Iris pigment epithelial cell (primary cell): ENCODE results near the gene PEX6.
"Not testable (repeated sequence)": the region's sequence is repeated elsewhere in the genome, so short reads cannot be mapped to it uniquely, and the experiment has no call there.

ENCODE experiments used
- DNase-seq: peaks from one replicate; pipeline ENCODE4 v3.0.0-alpha.2; 2011; ENCODE audit warnings: low read depth

PEX6 gene

DNA sequence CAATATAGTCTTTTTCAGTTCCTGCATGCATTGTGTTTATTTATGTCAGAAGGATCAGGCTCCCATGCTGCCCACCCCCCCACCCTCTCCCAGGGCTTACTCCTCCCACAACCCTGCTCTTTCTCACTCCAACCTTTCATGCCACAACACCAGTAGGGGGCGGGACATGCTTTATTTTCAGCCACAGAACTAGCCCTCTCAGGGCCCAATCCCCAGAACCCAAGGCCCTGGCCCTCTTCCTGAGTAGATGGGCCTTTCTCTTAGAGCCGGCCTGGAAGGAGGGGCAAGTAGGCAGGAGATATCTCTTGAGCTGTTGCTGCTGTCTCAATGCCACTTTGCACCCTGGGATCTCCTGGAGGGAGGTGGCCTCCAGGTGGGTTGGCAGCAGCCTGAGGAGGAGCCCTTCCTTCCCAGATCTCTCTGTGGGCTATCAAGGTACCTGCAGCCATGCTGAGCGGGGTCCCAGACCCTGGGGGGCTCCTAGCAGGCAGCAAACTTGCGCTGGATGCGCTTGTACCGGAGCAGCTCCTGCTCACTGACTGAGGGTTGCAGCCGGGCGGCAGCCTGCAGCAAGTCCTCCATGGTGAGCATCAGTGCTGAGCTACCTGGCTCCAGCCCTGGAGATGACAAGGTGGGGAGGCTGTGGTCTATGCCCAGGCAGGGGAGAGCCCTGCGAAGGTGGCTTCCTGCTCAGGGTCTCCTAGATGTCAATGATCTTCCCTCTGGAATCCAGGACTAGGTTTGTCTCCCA lies 15.0 kb downstream of the PEX6 start:
- peak; percentile 61 for DNase-seq

- no peak for DNase-seq
Observed at GRCh38 chr6:42963179-42963854, 15.7 kb downstream of the PEX6 start.

GRCh38 chr6:42962502-42963178 lies 16.3 kb downstream of the PEX6 start:
- no peak for DNase-seq

DNA sequence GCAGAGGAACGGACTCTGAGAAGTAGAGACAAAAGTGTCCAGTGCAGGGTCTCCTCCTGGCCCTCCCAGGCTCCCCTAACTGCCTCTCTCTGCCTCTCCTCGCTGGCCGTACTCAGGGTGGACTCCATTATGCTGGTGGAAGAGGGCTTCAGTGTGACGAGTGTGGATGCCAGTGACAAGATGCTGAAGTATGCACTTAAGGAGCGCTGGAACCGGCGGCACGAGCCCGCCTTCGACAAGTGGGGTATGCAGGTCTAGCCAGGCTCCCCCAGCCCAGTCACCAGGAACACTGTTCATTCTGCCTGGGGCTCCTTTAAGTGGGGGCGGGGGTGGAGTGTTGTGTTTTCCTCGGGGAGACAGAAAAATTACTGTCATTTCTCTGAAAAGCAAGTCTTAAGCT lies 16.9 kb downstream of the PEX6 start:
- no peak for DNase-seq

- DNase-seq, result no peak
Observed at GRCh38 chr6:42961020-42961470, 17.9 kb downstream of the PEX6 start.

GRCh38 chr6:42960243-42961019 lies 18.6 kb downstream of the PEX6 start, which contains the start of gene GNMT:
TSS of gene GNMT (plus strand) at chr6:42960754. CDS start at chr6:42960768, 14 bp downstream.
- peak; percentile 25 for DNase-seq

DNA sequence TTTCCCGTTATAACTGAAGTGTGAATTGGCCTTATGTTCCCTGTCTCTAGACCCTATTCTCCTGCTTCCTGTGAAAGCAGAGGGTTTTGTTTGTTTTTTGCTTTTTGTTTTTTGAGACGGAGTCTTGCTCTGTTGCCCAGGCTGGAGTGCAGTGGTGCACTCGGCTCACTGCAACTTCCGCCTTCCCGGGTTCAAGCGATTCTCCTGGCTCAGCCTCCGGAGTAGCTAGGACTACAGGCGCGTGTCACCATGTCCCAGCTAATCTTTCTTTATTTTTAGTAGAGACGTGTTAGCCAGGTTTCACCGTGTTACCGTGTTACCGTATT lies 19.1 kb downstream of the PEX6 start:
- no peak for DNase-seq

DNA sequence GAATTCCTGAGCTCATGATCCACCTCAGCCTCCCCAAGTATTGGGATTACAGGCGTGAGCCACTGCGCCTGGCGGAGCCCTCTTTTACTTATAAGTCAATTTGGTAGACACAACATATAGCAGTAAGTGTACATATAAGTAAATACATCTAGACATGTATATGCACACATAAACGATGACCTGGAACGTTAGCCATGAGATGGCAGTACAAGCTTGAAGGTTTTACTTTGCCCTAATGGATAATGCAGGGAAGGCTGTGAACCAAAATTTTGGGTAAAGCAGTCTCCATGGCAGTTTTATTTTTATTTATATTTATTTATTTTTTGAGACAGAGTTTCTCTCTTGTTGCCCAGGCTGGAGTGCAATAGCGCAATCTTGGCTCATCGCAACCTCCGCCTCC lies 20.9 kb downstream of the PEX6 start:
- no peak for DNase-seq

GRCh38 chr6:42954405-42954804 lies 24.6 kb downstream of the PEX6 start:
- not testable (repeated sequence) for DNase-seq

DNA sequence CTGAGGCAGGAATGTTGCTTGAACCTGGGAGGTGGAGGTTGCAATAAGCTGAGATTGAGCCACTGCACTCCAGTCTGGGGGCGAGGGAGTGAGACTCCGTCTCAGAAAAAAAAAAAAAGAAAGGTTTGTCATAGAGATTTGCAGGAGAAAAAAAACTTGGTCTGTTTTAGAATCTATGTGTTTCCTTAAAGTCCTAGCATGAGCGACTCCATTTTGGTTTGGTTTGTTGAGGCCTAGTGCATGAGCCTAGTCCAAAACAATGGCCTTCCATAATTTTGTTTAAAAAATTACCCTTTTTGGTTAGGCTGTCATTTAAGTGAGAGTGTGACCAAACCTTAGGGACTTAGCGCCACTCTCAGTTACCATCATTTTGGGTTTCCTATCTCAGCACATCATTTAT lies 26.6 kb downstream of the PEX6 start:
- no peak for DNase-seq

- DNase-seq, result no peak
Observed at GRCh38 chr6:42947950-42948349, 31.0 kb downstream of the PEX6 start.

DNA sequence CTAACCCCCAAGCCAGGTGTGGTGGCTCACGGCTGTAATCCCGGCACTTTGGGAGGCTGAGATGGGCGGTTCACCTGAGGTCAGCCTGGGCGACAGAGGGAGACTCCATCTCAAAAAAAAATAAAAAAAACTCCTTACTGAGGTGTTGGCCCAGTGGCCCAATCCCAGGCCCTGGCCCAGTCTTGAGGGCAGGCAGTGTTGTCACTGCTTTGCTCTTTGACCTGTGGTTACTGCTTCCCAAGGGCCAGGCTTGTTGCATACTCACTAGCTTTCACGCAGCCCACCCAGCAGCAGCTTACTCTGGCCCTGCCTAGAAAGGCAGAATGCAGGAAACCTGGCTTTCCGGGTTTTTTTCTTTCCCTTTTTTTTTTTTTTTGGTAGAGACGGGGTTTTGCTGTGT lies 36.5 kb downstream of the PEX6 start:
- DNase-seq, result no peak

DNA sequence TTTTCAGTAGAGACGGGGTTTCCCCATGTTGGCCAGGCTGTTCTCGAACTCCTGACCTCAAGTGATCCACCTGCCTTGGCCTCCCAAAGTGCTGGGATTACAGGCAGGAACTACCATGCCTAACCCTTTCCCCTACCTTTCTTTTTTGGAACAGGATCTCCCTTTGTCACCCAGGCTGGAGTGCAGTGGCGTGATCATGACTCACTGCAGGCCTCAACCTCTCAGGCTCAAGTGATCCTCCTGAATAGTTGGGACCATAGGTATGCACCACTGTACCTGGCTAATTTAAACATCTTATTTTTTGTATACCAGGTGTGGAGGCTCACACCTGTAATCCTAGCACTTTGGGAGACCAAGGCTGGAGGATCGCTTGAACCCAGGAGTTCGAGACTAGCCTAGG lies 37.6 kb downstream of the PEX6 start:
- DNase-seq, result not testable (repeated sequence)

DNA sequence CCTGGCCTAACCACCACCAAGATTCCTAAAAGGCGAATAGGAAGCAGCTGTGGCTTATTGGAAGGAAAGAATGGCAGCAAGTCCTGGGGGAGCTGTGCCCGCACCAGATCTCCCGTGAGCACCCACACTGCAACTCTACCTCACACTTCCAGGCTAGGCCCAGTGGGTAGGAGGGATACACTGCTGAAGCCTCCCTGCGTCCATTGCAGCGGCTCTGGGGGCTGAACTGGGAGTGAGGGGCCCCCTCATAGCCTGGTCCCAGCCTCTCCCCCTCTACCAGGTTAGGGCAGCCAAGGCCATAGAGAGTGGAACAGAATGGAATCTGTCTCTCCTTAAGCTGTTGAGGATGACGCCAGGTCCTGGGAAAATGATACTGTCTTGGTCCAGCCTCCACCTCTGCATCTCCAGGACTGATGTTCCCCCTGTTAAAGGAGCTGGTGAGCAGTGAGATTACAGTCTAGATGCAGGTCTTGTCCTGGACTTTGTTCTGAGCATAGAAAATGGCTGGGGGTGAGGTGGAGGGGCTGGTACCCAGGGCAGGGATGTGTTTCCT lies 38.4 kb downstream of the PEX6 start:
- no peak for DNase-seq

- no peak for DNase-seq
Observed at GRCh38 chr6:42939810-42940167, 39.2 kb downstream of the PEX6 start.

GRCh38 chr6:42938987-42939809 lies 39.8 kb downstream of the PEX6 start:
- DNase-seq, result no peak

DNA sequence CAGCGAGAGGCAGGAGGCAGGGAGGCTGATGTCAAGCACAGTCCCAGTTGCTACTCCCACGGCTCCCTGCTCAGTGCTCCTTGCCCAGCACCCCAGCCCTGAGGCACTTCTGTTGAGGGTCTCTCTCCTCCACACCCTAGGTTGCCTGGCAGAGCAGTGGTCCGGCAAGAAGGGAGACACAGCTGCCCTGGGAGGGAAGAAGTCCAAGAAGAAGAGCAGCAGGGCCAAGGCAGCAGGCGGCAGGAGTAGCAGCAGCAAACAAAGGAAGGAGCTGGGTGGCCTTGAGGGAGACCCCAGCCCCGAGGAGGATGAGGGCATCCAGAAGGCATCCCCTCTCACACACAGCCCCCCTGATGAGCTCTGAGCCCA lies 40.6 kb downstream of the PEX6 start:
- DNase-seq, result no peak

GRCh38 chr6:42937548-42938427 lies 41.2 kb downstream of the PEX6 start:
- DNase-seq, result no peak

DNA sequence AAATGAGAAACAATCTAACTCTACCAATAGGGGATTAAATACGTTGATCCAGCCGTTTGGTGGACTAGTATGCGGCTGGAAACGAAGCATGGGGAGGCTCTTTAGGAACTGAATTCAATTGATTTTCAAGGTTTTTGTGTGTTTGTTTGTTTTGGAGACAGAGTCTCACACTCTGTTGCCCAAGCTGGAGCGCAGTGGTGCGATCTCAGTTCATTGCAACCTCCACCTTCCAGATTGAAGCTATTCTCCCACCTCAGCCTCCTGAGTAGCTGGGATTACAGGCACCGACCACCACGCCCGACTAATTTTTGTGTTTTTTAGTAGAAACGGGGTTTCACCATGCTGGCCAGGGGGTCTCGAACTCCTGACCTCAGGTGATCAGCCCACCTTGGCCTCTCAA lies 42.6 kb downstream of the PEX6 start:
- DNase-seq, result no peak

GRCh38 chr6:42935322-42935721 lies 43.7 kb downstream of the PEX6 start:
- DNase-seq, result no peak
